Activated CD8-positive, alpha-beta memory T cell treated with anti-CD3 and anti-CD28 coated beads, Interleukin-2, amount 50 U/mL, for 1 hour (primary cell): ENCODE measurements around the gene PLCB2.

Experiments used
- DNase-seq: peaks from one replicate; pipeline ENCODE4 v3.0.0-alpha.2; 2020; ENCODE audit errors: extremely low read depth

Gene PLCB2

DNA sequence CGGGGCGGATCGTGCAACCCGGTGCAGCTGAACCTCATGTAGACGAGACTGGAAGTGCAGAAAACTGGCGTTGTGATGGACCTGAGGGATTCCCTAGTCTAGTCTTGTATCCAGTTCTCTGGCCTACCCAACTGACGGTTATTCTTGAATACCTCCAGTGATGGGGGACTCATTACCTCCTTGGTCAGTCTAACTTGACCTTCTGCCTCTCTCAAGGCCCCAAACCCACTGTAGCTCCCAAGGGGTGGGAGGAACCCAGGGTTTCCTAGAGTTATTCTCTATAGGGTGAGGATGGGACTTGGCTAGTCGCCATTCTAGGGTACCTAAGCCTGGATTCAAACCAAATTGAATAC, 57.5 kb downstream of the PLCB2 start:
- no peak for DNase-seq

DNA sequence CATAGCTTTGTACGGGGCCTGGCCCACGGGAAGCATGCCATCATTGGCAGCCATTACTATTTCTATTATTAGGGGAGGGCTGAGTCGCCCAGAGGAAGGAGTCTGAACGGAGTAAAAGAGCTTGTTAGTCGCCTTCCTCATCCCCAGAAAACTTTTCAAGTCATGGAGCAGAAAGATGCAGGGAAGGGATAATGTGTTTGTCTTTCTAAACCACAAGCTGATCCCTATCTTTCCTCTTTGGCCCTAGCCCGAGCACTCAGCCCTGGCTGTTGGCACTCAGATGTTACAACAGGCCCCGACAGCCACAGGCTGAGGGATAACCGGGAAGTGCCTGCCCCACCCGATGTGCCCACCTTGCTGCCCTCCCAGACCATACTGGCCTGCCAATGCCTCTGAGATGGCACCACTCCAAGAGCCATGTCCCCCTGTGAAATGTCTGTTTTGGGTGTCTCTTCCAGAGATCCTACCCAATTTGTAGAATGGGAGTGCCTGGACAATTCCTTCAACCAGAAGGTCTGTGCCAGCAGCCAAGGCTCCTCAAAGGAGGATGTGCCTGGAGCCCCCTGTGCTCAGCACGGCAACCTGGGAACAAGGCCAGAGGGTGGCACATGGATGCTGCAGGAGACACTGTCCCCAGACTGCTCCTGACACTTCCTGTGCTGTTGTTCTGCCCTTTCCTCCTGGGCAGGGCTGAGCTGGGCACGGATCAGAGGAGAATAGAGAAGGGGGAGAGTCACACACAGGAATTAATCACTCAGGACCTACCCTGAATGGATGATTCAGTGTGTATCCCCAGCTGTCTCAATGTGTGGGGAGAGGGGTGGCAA, 58.0 kb downstream of the PLCB2 start:
- no peak for DNase-seq

DNA sequence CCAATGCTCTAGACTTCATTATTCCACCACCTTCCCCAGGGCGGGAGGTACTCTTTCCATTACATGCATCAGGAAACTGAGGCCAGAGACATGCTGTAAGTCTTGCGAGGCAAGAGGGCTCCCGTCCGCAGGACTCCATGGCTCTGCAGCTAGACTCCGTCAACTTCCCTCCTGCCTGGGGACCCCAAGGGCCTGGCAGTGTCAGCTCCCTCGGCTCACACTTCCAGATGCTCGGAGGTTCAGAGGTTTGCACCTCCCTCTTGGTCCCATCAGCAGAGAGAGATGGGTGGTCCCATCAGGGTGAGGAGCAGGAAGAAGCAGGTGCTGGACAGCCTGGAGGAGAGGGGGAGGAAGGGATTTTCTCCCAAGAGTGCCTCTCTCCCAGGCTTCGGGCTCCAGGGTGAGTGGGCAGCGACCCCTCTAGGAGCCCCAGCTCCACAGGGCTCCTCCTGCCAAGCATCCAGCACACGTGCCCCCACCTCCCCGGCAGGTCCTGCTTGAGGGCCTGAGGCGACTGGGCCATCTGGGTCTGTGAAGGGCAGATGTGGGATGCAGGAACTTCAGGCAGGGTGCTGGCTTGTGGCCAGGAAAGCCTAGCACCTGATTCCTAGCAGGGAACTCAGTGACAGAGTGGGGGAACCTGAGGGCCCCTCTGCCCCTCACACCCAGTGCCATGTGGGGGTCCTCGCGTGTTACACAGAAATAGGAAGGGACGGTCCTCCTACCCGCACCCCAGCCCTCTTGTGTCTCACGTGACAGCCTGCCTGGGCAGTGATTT, 59.5 kb downstream of the PLCB2 start:
- no peak for DNase-seq

DNA sequence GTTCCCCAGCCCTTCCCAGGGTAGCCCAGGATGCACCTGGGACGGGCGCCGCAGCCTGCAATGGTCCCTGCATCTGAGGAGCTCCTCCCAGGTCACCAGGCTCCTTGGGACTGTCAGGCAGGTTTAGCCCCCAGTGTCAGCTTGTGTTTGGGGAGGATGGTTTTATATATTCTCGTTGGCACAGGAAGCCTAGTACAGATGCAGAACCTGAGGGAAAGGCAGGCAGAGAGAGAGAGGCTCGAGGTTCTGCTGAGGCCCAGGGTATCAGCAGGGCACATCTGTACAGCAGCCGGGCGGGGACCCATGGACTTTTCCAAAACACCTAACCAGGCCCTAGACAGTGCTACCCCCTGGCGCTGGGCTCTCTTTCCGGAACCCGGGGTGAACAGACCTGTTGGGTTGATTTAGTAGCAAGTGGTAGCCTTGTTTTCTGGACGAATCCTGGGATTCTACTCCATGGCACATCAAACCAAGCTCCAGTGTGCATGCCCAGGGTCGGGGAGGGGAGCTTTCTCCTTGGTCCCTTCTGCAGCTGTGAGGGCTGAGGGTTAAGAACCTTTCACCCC, 60.2 kb downstream of the PLCB2 start:
- DNase-seq = no peak

DNA sequence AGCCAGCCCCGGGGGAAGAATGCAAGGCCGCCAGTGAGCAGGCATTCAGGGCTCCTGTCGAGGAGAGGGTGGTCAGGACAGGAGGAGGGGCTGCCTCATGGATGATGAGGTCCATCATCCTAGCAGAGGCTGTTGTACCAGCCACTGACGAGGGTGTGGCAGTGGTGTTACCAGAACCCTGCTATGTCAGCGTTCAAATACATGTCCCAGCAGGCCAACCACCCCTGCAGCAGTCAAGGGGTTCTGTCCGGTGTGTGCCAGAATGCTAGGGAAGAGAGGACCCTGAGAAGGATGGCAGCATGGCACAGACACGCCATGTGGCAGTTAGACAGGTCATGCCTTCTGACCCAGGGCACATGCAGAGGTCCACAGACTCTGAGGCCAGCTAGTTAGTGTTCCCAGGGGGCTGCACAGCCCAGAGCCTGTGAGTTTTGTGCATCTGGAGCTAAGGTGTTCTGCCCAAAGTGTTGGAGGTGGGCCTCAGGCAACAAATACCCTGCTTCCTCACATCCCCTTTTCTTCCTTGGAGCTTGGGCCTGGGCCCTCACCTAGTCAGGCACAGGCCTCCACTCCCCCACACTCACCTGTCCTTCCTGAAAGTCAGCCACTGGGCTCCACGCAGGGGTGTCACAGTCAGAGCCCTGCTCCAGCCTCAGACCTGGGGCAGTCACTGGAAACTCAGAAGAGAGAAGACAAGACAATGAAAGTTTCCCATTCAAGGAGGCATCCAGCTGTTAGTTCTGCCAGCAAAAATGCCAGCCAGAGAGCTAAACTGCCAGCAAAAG, 61.0 kb downstream of the PLCB2 start:
- DNase-seq = no peak

DNA sequence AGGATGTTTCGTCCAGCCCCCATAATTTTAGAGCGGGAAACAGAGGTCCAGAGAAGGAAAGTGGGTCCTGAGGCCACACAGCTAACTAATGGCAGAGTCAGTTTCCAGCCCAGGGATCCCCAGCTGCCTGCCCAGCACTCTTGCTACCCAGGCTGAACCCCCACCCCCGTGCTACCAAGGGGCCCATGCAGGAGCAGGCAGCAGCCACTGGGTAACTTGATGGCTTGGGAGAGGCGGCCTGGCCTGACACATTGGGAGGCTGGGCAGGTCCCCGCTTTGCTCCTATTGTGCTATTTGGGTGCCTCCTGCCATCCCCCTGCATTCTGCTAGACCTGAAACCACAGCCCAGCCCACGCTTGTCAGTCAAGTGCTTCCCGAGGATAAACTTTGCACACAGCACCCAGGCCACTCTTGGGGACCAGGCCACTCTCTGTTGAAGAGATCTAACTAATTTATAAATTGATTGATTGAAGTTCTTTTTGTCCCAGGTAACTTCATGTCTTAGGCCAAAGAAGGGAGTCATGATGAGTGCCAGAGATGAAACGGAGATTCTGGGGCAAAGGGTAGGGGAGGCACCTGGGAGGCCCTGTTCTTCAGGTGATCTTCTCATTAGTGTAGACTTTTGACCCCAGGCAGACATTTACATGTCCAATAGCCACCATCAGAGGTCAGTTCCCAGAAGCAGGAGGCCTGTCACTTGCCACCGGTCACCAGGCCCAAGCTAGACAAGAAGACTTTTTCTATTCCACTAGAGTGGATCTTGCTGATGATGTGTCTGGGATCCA, 61.9 kb downstream of the PLCB2 start:
- no peak for DNase-seq

DNA sequence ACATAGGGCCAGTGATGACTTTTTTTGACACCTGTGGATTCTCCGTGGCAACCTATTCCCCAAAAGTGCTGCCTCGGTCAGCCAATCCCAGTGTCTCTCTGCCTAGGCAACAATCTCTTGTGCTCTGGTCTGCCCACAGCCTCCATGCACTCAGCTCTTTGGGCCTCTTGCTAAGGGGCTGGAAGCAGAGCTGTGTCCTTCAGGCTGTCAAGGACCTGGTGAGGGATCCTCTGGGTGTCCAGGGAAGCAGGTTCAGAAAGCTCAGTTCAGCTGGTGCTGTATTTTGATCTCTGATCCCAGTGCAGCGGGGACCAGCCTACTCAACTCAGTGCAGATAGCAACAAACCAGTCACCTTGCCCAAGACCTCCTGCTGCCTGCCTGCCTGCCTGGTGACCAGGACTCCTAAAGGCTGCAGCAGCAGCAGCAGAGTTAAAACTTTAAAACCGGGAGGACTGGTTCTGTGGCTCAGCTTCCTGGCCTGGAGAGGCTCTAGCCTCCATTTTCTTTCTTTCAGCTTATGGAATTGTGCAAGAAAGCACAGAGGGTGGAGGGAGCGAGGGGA, 62.7 kb downstream of the PLCB2 start:
- no peak for DNase-seq

DNA sequence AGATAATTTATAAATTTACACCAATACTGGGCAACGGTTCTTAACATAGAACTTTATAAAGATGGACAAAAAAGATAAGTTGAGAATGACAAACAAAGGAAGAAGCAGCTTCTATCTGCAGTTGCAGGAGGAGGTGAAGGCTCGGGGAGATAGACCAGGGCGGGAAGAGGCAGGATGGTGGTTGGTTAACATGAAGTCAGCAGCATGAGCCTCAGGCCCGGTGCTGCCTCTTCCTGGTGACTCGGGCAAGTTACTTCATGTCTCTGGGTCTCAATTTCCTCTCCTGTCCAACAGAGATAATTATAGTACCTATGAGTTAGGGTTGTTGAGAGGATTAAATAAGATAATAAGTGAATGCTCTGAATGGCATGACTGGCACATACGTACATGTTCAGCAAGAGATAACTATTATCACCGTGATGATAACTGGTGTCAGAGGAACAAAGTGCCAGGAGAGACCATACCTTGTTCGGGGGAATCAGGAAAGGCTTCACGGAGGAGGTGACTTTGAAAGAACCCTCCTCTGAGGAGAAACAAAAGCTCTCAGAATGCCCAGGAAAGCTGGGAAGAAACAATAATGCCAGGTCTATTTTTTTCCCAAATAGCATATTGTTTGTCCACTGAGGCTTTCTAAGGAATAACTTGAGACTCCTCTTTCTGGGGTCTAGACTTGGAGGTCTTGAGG, 64.5 kb downstream of the PLCB2 start:
- no peak for DNase-seq

DNA sequence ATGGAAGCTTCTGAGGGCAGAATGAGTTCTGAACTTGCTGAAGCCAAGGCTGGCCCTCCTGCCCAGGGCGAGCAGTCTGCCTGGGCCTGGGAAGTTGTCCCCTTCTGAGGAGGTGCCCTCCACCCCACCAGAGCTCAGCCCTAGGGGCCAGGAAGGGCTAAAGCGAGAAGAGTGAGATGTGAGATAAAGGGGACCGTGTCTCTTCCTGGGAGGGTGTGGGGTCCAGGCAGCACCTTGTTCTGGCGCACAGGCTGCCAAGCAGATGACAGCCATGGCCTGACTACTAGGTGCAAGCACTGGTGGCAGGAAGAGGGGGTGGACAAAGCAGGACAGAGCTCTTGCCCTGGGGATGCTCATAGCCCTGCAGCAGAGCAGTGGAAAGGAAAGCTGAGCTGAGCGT, 65.1 kb downstream of the PLCB2 start:
- no peak for DNase-seq

DNA sequence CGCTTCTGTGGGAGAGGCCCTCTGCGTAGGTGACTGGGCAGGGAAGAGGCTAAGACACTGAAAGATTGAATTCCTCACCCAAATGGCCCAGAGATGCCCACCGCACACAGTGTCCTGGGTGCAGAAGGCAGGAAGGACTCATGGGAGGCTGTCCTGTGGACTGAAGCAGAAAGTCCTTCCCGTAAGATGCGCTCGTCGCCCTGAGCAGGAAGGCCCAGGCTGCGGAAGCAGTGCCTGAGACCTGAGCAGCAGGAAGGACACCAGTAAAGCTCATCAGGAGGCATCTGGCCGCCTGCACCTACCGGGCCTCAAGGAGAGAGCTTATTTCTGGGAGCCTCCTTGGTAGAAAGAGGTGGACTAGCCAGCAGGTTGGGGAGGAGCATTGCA, 65.5 kb downstream of the PLCB2 start:
- DNase-seq = no peak

DNA sequence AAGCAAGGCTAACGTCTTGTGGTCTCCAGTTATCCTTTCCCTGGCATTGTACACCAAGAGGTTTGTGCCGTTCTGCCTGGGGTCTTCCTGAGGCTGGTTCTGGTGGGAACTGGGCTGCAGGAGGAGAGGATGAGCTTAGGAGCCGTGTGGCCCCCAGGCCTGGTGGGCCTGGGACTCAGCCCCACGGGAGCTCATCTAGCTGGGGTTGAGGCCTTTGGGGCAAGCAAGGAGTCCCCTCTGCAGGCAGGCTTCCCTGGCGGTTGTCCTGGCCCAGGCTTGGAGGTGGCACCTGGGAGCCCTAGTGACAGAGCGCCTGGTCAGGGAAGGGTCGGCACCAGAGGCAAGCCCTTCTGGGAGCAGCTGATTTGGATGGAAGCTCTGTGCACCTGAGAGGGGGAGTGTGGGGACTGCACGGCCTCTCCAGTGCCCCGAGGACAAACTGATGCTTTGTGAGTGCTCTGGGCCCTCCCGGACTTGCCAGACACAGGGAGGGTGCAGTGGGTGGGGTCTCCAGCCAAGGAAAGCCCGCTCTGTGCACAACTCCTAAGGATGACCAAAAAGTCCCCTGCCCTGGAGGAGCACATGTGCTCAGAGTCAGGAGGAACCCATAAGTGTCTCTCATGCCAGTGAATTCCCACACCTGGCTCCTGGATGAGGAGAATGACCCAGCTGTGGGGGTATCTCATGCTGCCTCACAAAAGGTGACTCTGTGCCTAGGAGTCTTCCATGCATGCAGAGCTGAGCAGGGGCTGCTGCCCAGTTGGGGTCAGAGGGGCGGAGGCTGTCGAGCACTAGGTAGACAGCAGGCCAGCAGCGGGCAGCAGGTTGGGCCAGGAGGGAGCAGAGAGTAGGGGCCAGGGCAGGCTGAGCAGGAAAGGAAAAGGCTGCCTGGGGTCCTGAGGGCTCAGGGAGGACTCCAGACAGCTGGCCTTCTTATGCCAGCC, 66.2 kb downstream of the PLCB2 start:
- DNase-seq = no peak

DNA sequence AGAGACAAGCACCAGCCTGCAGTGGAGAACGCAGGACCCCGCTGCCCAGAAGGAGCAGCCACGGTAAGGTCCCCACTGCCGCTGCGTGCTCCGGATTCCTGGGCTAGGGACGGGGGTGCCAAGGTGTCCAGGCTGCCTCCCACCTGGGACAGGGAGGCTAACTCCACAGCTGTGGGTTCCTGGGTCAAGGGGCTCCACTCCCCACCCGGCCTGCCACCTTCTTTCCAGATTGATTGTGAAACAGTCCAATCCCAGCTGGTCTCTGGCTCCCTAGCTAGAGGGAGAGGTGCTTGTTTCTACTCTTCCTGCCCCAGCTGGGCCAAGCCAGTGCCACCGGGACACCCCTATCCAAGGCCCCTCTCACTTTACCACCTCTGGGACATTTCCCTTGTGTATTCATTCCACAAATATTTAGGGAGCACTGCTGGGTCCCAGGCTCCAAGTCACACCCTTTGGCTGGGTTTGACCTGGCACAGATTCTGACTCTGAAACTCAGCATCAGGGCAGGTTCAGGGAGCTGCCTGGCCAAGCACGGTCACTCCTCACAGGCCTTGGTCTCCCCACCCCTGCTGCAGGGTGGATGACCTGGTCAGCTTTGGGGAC, 67.0 kb downstream of the PLCB2 start:
- DNase-seq = no peak

DNA sequence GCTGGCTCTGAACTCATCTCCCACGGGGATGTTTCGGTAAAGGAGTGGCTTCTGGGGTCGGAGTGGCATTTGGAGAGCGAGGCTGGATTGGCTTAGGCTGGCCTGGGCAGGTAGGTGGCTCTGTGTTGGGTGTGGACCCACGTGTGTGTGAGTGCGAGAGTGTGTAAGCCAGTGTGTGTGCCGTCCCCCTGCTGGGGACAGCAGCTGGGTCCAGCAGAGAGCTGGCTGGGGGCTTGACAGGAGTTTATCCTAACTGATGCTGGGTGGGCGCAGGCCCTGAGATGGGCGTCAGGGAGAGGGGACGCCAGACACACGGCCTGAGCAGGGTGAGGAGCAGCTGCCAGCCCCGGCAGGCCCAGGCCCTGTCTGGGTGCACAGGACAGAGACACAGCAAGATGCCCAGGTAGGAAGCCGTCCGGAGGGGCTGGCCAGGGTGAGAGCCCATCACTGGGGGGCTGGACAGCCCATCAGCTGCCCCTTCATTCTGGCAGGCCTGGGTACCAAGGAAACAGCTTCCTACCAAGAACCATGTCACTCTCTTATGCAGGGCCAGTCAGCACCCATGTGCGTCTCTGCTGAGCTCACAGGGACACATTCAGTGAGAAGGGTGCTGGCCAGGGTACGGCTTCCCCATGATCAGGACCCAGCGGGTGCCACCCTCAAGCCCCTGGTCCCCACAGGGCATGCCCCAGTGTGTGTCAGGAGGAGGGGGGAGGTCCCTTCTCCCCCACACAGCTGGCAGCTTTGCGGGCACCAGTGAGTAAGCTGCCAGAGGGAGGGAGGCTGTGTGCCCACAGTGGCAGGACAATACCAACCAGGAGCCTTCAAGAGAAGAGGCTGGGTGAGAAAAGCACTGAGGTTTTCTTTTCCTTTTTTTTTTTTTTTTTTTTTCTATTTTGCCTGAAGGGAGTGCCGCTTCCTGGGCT, 67.8 kb downstream of the PLCB2 start:
- no peak for DNase-seq

DNA sequence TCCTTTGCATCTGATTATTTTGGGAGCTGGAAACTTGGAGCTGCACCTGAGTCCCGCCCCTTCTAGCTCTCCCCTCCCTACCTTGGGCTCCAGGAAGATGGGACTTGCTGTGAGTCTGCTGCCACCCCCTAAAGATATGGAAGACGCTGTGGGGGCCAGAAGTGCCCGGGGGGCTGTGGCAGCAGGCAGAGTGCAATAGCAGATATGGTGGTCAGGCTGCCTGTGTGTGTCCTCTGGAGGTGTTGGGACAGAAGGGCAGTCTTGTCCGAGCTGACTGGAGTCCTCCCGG, 68.4 kb downstream of the PLCB2 start:
- no peak for DNase-seq

DNA sequence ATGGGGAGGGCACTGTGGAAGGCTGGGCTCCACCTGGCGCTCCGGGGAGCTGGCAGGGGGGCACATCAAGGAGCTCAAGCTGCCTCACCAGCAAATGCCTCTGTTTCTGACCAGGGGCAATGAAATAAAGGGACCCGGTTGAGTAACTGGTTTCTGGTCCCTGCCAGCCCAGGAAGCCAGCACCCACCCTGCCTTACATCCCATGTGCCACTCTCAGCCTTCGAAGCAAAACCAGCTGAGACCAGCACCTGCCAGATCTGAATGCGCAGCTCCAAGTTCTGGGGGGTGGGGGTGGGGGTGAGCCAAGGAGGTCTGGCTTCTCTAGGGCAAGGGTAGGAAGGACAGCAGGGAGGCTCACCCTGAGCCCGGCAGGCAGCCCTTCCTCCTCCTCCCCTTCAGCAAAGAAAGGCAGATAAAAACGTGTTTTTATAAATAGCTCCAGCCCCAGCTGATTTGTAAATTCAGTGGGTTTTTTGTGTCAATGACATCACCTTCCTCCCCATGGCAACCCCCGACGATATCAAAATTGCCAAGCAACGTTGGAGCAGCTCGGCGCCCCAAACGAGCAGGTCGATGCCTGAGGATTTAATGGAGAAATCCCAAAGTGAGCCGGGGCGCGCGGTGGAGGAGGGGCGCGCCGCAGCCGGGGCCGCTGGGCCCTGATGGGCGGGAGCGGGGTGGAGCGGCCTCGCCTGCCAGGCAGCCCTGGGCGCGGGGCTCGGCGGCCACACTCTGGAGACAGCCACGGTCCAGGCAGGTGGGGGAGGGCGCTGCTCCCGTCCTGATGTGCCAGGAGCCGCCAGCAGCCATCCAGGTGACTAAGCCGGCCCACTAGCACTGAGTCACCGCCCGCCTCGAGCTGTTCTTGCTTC, 69.0 kb downstream of the PLCB2 start, which contains the start of gene PAK6:
Gene PAK6 (plus strand): TSS at position 532 of the 872 bp plus-strand sequence. CDS start 25,723 bp downstream, outside the sequence.
- DNase-seq = no peak
